SJSA1 (cell line): Measurements from ENCODE around the gene XPO5. TPM values are rescaled to one million over a fixed set of nuclear protein-coding genes. Genes with fewer than 3 reads are reported as not detected.

Experiments used
- DNase-seq, 2 experiments: peaks; one replicate each; pipeline ENCODE4 v3.0.0-alpha.2; 2015 to 2020; ENCODE audit warnings: low spot score in 2 of 2, low read depth in 1 of 2
- H3K27ac ChIP-seq: fragments of 250-450 bp; sonication (Bioruptor Pico); 2 replicates; pipeline ENCODE4 v1.5.1; 2020; ENCODE audit warnings: mild to moderate bottlenecking, moderate library complexity
- H3K27me3 ChIP-seq: fragments of 250-450 bp; sonication (Bioruptor Pico); replicated peaks from 2 replicates; pipeline ENCODE4 v1.5.1; 2020; ENCODE audit warnings: mild to moderate bottlenecking, moderate library complexity
- H3K36me3 ChIP-seq: fragments of 250-450 bp; sonication (Bioruptor Pico); 2 replicates; pipeline ENCODE4 v1.5.1; 2020; ENCODE audit warnings: mild to moderate bottlenecking
- H3K4me1 ChIP-seq: fragments of 250-450 bp; sonication (Bioruptor Pico); replicated peaks from 2 replicates; pipeline ENCODE4 v1.6.1; 2021; ENCODE audit warnings: mild to moderate bottlenecking
- H3K4me3 ChIP-seq: fragments of 250-450 bp; sonication (Bioruptor Pico); 2 replicates; pipeline ENCODE4 v1.5.1; 2020; ENCODE audit warnings: mild to moderate bottlenecking
- H3K9me3 ChIP-seq: fragments of 250-450 bp; sonication (Bioruptor Pico); replicated peaks from 2 replicates; pipeline ENCODE4 v1.5.1; 2020; ENCODE audit warnings: mild to moderate bottlenecking
- total RNA-seq: library from RNA; depleted of rRNA; stranded (reverse); fragments of >200 nt; shearing (Covaris generic); gene quantifications from 2 replicates; pipeline ENCODE4 v1.2.3, GENCODE V29; 2014

Gene XPO5
- total RNA-seq, 1 experiment from 2014 or later, result 35.8 TPM

GRCh38 chr6:43494321-43494720 is 81.5 kb downstream of the XPO5 start:
- Histone ChIP-seq H3K27ac (no peak overlapping the region), H3K27me3 (no peaks in the 10 kb centered on the region), H3K36me3 (peaks cover 26% of the 10 kb centered on the region), H3K9me3 (no peaks in the 10 kb centered on the region), H3K4me1 (peaks cover 22% of the 10 kb centered on the region), H3K4me3 (no peak overlapping the region)
- DNase-seq, result no peak

- no peaks in the 10 kb centered on the region for H3K27me3 ChIP-seq
- peaks cover 22% of the 10 kb centered on the region for H3K4me1 ChIP-seq
- DNase-seq, result no peak
- no peaks in the 10 kb centered on the region for H3K9me3 ChIP-seq
- peaks cover 21% of the 10 kb centered on the region for H3K36me3 ChIP-seq
- H3K27ac ChIP-seq, result no peak overlapping the region
- no peak overlapping the region for H3K4me3 ChIP-seq
Observed at GRCh38 chr6:43493833-43494232, 82.0 kb downstream of the XPO5 start.

- peaks cover 15% of the 10 kb centered on the region for H3K36me3 ChIP-seq
- H3K9me3 ChIP-seq, result no peaks in the 10 kb centered on the region
- H3K27me3 ChIP-seq, result no peaks in the 10 kb centered on the region
- peaks cover 22% of the 10 kb centered on the region for H3K4me1 ChIP-seq
- no peak overlapping the region for H3K4me3 ChIP-seq
- H3K27ac ChIP-seq, result no peak overlapping the region
- DNase-seq, result no peak
Observed at GRCh38 chr6:43493230-43493629, 82.6 kb downstream of the XPO5 start.

GRCh38 chr6:43492673-43493072 is 83.2 kb downstream of the XPO5 start:
- H3K9me3 ChIP-seq, result no peaks in the 10 kb centered on the region
- no peak for DNase-seq

GRCh38 chr6:43491750-43492661 is 83.8 kb downstream of the XPO5 start:
- DNase-seq, result peak; percentile 22 to 67
- Histone ChIP-seq H3K4me1 (peaks cover 22% of the 10 kb centered on the region), H3K27ac (no peak overlapping the region), H3K4me3 (no peak overlapping the region), H3K36me3 (peaks cover 4% of the 10 kb centered on the region; the same call in 1 of the 2 replicates), H3K9me3 (no peaks in the 10 kb centered on the region), H3K27me3 (no peaks in the 10 kb centered on the region)

More at GRCh38 chr6:43492673-43493072, 83.2 kb downstream of the XPO5 start:
- H3K4me1 ChIP-seq, result peaks cover 22% of the 10 kb centered on the region
- H3K36me3 ChIP-seq, result peaks cover 9% of the 10 kb centered on the region
- H3K4me3 ChIP-seq, result no peak overlapping the region
- no peaks in the 10 kb centered on the region for H3K27me3 ChIP-seq
- H3K27ac ChIP-seq, result no peak overlapping the region

- Histone ChIP-seq H3K36me3 (peaks cover 4% of the 10 kb centered on the region; the same call in 1 of the 2 replicates), H3K27me3 (no peaks in the 10 kb centered on the region), H3K4me3 (no peak overlapping the region), H3K27ac (no peak overlapping the region), H3K4me1 (peaks cover 16% of the 10 kb centered on the region), H3K9me3 (no peaks in the 10 kb centered on the region)
- no peak for DNase-seq
Observed at GRCh38 chr6:43490523-43490939, 85.3 kb downstream of the XPO5 start.

- H3K27ac ChIP-seq, result no peak overlapping the region
- peaks cover 11% of the 10 kb centered on the region for H3K4me1 ChIP-seq
- no peaks in the 10 kb centered on the region for H3K27me3 ChIP-seq
- no peaks in the 10 kb centered on the region for H3K9me3 ChIP-seq
- peaks cover 4% of the 10 kb centered on the region; the same call in 1 of the 2 replicates for H3K36me3 ChIP-seq
- no peak for DNase-seq
- no peak overlapping the region for H3K4me3 ChIP-seq
Observed at GRCh38 chr6:43489277-43490072, 86.4 kb downstream of the XPO5 start.

GRCh38 chr6:43488667-43489276 is 87.1 kb downstream of the XPO5 start:
- no peak overlapping the region for H3K27ac ChIP-seq

GRCh38 chr6:43481591-43482236 is 94.1 kb downstream of the XPO5 start:
- H3K36me3 ChIP-seq, result peaks cover 13% of the 10 kb centered on the region
- H3K4me1 ChIP-seq, result peaks cover 9% of the 10 kb centered on the region
- H3K9me3 ChIP-seq, result no peaks in the 10 kb centered on the region
- no peaks in the 10 kb centered on the region for H3K27me3 ChIP-seq
- H3K4me3 ChIP-seq, result no peak overlapping the region
- no peak overlapping the region for H3K27ac ChIP-seq
- no peak for DNase-seq

More at GRCh38 chr6:43488667-43489276, 87.1 kb downstream of the XPO5 start:
- Histone ChIP-seq H3K9me3 (no peaks in the 10 kb centered on the region), H3K4me1 (peaks cover 11% of the 10 kb centered on the region), H3K36me3 (peaks cover 4% of the 10 kb centered on the region; the same call in 1 of the 2 replicates), H3K4me3 (no peak overlapping the region), H3K27me3 (no peaks in the 10 kb centered on the region)
- no peak for DNase-seq

GRCh38 chr6:43481075-43481474 is 94.8 kb downstream of the XPO5 start:
- peaks cover 9% of the 10 kb centered on the region for H3K4me1 ChIP-seq
- H3K9me3 ChIP-seq, result no peaks in the 10 kb centered on the region
- H3K27me3 ChIP-seq, result no peaks in the 10 kb centered on the region
- DNase-seq, result no peak
- H3K4me3 ChIP-seq, result no peak overlapping the region
- peaks cover 13% of the 10 kb centered on the region for H3K36me3 ChIP-seq
- H3K27ac ChIP-seq, result no peak overlapping the region

- no peaks in the 10 kb centered on the region for H3K27me3 ChIP-seq
- H3K4me1 ChIP-seq, result peaks cover 9% of the 10 kb centered on the region
- peak overlapping the region; percentile 76 for H3K27ac ChIP-seq
- no peak for DNase-seq
- H3K9me3 ChIP-seq, result no peaks in the 10 kb centered on the region
- peaks cover 13% of the 10 kb centered on the region for H3K36me3 ChIP-seq
- peak overlapping the region; percentile 57 for H3K4me3 ChIP-seq
Observed at GRCh38 chr6:43478008-43478372, 97.8 kb downstream of the XPO5 start.

GRCh38 chr6:43477235-43478007 is 98.4 kb downstream of the XPO5 start, which contains the start of gene TJAP1:
TSS of gene TJAP1 (plus strand) at chr6:43477570. CDS start at chr6:43499002, 21,432 bp downstream.
- DNase-seq, result peak; percentile 38 to 91
- H3K9me3 ChIP-seq, result no peaks in the 10 kb centered on the region
- peaks cover 13% of the 10 kb centered on the region for H3K36me3 ChIP-seq
- peak within 1 kb of the TSS; percentile 57 for H3K4me3 ChIP-seq
- H3K4me1 ChIP-seq, result peaks cover 9% of the 10 kb centered on the region
- peak within 1 kb of the TSS; percentile 76 for H3K27ac ChIP-seq
- H3K27me3 ChIP-seq, result no peaks in the 10 kb centered on the region
